ENCODE measurements around the gene TNFRSF1B.

TNFRSF1B gene

DNA sequence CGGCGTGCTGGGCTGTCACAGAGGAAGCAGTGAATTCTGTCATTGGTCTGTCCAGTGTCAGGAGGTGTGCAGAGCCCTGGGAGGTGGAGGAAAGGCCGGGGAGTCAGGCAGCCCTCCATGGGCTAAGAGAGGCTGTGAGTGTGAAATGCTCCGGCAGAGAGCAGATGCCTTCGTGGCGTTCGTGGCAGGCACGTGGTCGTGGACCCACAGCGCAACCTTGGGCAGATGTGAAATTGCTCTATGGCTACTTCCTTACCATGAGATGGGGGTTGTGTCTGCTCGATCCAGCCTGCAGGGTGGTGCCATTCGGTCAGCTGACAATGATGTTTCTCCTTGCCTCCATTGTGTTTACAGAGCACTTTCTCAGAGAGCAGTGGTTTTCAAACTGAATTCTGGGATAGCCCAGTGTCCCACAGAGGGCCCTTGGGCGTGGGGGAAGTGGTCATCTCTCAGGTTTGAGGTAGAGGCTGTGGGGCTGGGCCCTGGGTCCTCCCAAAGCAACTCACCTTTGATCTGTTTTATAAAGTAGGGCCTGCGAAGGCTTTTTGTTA lies 27.9 kb downstream of the TNFRSF1B start:
- DNase-seq, result no peak

GRCh38 chr1:12195416-12195815 lies 28.6 kb downstream of the TNFRSF1B start:
- DNase-seq, result no peak

DNA sequence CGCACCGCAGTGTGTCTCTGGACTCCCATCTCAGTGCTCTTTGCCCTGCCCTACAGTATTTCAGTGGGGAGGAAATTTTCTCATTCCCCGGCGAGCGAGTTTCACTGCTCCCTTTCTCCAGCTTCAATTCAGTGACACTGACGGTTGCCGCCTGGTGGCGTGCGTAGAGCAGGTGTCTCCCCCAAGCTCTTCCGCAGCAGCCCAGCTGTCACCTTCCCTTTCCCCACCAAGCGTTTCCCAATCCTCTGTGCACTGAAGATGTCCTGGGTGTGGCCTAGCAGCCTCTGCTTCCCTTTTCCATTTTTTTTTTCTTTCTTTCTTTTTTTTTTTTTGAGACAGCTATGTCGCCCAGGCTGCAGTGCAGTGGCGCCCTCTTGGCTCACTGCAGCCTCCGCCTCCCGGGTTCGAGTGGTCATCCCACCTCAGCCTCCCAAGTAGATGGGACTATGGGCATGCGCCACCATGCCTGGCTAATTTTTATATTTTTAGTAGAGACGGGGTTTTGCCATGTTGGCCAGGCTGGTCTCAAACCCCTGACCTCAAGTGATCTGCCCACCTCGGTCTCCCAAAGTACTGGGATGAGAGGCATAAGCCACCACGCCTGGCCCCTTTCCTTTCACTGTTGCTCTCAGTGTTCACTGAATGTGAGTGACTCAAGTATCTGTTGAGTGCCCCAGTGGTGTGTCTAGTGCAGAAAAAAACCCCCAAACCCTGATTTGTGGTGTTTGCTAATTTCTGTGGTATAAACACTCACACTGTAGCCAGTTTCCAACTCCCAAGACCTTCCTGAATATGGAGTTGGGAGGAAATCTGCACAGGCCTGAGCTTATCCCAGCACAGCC lies 30.1 kb downstream of the TNFRSF1B start:
- DNase-seq, result peak; percentile 16

DNA sequence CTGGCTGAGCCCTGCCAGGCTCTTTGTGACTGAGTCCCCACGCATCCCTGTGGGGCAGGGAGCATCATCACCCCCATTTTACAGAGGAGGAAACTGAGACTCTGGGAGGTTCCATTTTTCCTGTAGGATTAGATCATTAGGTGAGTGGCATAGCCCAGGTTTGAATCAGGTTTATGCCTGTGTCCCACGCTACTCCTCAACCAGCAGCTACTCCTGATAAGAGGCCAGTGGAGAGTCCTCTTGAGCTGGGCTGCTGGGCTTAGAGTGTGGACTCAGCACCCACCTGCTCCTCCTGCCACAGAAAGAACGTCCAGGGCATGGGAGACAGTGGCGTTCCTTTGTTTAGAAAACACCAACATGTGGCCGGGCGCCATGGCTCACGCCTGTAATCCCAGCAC lies 30.7 kb downstream of the TNFRSF1B start:
- no peak for DNase-seq

DNA sequence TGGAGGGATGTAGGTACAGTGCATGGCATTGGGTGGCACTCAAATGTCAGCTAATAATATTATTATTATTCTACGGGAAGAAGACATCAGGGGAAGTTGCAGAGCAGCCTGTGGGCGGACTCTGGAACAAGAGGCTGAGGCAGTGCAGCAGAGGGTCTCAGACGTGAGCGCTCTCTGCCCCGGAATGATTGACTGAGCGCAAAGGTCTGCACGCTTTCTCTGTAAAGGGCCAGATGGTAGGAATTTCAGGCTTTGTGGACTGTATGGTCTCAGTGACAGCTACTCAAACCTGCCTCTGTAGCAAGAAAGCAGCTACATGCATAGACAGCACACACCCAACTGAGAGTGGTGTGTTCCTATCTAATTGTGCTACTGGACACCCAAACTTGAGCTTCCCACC lies 33.4 kb downstream of the TNFRSF1B start:
- DNase-seq, result no peak

GRCh38 chr1:12201352-12202189 lies 34.8 kb downstream of the TNFRSF1B start:
- DNase-seq, result no peak

GRCh38 chr1:12202190-12202497 lies 35.4 kb downstream of the TNFRSF1B start:
- no peak for DNase-seq

GRCh38 chr1:12202577-12202976 lies 35.8 kb downstream of the TNFRSF1B start:
- DNase-seq, result no peak

DNA sequence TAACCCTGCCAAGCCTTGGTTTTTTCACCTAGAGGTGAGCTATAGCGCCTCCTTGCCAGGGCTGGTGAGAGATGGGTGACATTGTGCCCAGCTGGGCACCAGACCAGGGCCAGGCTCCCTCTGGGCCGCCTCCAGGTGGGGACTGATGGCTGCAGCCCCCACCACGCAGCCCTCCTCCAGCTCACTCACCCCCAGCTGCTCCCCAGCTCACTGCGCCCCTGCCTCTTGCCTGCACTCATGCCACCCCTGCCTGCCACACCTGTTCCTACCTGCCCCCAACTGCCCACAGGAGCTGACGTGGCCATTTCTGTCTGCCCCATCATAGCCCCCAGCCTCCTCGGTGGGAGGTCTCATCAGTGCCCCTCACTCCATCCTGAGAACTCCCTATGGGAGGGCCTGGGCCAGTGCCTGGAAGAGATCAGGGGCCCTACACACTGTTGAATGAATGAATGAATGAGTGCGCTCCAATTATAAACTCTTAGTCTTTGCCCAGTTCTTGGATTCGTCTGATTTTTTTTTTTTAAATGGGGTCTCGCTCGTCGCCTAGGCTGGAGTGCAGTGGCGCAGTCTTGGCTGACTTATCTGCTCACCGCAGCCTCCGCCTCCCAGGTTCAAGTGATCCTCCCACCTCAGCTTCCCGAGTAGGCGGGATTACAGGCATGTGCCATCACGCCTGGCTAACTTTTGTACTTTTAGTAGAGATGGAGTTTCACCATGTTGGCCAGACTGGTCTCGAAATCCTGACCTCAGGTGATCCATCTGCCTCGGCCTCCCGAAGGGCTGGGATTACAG lies 36.6 kb downstream of the TNFRSF1B start:
- no peak for DNase-seq

- no peak for DNase-seq
Observed at GRCh38 chr1:12204140-12204539, 37.3 kb downstream of the TNFRSF1B start.

GRCh38 chr1:12204754-12205658 lies 38.2 kb downstream of the TNFRSF1B start:
- DNase-seq, result no peak

DNA sequence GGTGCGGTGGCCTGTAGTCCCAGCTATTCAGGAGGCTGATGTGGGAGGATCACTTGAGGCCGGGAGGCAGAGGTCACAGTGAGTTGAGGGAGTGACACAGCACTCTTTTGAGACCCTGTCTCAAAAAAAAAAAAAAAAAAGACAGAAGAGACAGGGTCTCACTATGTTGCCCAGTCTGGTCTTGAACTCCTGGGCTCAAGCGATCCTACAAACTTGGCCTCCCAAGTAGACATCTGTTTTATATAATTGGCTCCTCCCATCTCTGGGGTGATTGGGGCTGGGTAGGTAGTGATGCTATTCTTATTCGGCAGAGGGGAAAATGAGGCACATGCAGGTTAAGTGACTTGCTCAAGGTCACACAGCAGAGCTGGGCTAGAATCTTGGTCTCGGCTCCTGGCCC lies 39.4 kb downstream of the TNFRSF1B start:
- DNase-seq, result no peak

DNA sequence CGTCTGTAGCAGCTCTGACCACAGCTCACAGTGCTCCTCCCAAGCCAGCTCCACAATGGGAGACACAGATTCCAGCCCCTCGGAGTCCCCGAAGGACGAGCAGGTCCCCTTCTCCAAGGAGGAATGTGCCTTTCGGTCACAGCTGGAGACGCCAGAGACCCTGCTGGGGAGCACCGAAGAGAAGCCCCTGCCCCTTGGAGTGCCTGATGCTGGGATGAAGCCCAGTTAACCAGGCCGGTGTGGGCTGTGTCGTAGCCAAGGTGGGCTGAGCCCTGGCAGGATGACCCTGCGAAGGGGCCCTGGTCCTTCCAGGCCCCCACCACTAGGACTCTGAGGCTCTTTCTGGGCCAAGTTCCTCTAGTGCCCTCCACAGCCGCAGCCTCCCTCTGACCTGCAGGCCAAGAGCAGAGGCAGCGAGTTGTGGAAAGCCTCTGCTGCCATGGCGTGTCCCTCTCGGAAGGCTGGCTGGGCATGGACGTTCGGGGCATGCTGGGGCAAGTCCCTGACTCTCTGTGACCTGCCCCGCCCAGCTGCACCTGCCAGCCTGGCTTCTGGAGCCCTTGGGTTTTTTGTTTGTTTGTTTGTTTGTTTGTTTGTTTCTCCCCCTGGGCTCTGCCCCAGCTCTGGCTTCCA lies 40.1 kb downstream of the TNFRSF1B start:
- DNase-seq, result no peak

DNA sequence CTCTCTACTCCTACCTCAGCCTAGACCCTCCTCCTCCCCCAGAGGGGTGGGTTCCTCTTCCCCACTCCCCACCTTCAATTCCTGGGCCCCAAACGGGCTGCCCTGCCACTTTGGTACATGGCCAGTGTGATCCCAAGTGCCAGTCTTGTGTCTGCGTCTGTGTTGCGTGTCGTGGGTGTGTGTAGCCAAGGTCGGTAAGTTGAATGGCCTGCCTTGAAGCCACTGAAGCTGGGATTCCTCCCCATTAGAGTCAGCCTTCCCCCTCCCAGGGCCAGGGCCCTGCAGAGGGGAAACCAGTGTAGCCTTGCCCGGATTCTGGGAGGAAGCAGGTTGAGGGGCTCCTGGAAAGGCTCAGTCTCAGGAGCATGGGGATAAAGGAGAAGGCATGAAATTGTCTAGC lies 41.5 kb downstream of the TNFRSF1B start:
- no peak for DNase-seq

- DNase-seq, result peak; percentile 90
Observed at GRCh38 chr1:12208764-12209494, 42.1 kb downstream of the TNFRSF1B start.

DNA sequence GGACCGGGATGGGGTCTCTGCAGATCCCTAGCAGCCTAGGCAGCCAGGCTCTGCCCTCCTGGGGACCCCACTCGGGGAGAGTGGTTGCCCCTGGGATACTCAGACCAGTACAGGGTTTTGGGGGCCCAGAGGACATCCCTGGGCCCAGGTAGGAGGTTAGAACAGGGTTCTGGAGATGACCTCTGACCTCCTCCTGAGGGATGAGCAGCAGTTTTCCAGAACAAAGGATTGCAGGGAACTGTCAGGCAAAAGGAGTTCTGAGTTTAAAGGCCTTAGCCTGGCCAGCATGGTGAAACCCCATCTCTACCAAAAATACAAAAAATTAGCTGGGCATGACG lies 42.7 kb downstream of the TNFRSF1B start:
- no peak for DNase-seq

- DNase-seq, result peak; percentile 32
Observed at GRCh38 chr1:12215118-12215961, 48.5 kb downstream of the TNFRSF1B start.

- DNase-seq, result no peak
Observed at GRCh38 chr1:12219800-12220199, 53.0 kb downstream of the TNFRSF1B start.

- DNase-seq, result no peak
Observed at GRCh38 chr1:12220890-12221289, 54.1 kb downstream of the TNFRSF1B start.

GRCh38 chr1:12222700-12223099 lies 55.9 kb downstream of the TNFRSF1B start:
- peak; percentile 3 for DNase-seq
